Metanephros (tissue), 2 donors: ENCODE results near the gene SRPK2. TPM values are rescaled to one million over a fixed set of nuclear protein-coding genes. Genes with fewer than 3 reads are reported as not detected.

ENCODE experiments used
- small RNA-seq: library from RNA; depleted of rRNA; stranded (forward); fragments of <200 nt; gene quantifications from one replicate; pipeline ENCODE3, GENCODE V24; 2014; ENCODE audit warnings: low replicate concordance
- total RNA-seq: library from RNA; depleted of rRNA; stranded (reverse); fragments of >200 nt; gene quantifications from one replicate; pipeline ENCODE4 v1.2.3, GENCODE V29; 2014

The SRPK2 gene
- total RNA-seq, result 53.5 TPM

DNA sequence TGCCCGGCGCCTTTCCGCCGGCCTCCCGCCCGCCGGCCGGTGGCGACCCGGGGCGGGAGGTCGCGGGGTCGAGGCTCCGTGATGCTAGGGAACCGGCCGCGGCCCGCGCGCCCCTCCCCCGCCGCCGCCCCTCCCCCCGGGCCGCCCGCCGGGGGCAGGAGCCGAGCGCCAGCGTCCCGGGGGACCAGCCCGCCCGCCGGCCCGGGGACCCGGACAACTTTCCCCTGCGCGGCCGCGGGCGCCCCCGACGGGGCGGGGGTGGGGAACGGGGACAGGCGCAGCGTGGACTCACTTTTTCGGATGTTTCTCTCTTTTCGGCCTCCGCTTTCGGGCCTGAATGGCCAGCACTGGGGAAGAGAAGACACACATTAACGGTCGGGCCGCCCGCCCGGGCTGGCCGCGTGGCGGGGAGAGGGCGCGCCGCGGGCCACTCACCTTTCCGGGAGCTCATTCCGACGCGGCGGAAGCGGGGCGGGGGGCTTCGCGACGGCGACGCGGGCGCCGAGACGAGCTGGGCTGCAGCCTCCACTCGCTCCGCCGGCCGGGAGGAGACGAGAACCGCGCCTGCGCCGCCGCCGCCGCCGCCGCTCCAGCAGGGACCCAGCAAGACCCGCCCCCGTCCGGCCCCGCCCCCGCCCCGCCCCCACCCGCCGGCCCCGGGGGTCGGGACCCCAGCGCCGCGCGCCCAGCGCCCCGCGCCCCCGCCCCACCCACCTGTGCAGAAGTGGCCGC lies at the start of gene SRPK2:
Gene SRPK2 (minus strand): TSS at position 566 of the 732 bp plus-strand sequence.

Small RNA genes within 50 kb of the gene (small RNA-seq; reads per million reads assigned to genes)
- gene AC005070.2 (not detected), gene RNU6-1322P (not detected)

Other genes starting within 250 kb of the SRPK2 start
- gene PUS7, start 133.3 kb upstream of the SRPK2 start, total RNA-seq, result 10.9 TPM
- 10.9 TPM for gene RINT1, start 143.3 kb upstream of the SRPK2 start, total RNA-seq
- not detected for gene EFCAB10, start 192.6 kb upstream of the SRPK2 start, total RNA-seq